HG03442 (cell line): ENCODE measurements around the gene UBAP2L.
"Not testable (repeated sequence)": the region's sequence is repeated elsewhere in the genome, so short reads cannot be mapped to it uniquely, and the experiment has no call there.

ENCODE experiments used
- ATAC-seq: cut with Tn5 transposase; IDR thresholded peaks from one replicate; pipeline ENCODE4 v1.9.1; 2021; ENCODE audit warnings: mild to moderate bottlenecking, moderate library complexity; ENCODE audit not compliant: unreplicated experiment

The UBAP2L gene

GRCh38 chr1:154307670-154308270, 87.0 kb downstream of the UBAP2L start:
- not testable (repeated sequence) for ATAC-seq

- not testable (repeated sequence) for ATAC-seq
Measured at GRCh38 chr1:154309136-154309535, 88.4 kb downstream of the UBAP2L start.

GRCh38 chr1:154312229-154313065, 91.7 kb downstream of the UBAP2L start:
- ATAC-seq = not testable (repeated sequence)

- ATAC-seq = no peak
Measured at GRCh38 chr1:154313066-154313356, 92.3 kb downstream of the UBAP2L start.

GRCh38 chr1:154314226-154314625, 93.5 kb downstream of the UBAP2L start:
- not testable (repeated sequence) for ATAC-seq

GRCh38 chr1:154316704-154317103, 95.9 kb downstream of the UBAP2L start:
- no peak for ATAC-seq

GRCh38 chr1:154318386-154318785, 97.6 kb downstream of the UBAP2L start:
- no peak for ATAC-seq
